Right lobe of liver (tissue), 4 donors: ENCODE results near the gene TFF2.

Experiments used
- POLR2A ChIP-seq: fragments of 450-650 bp; IDR thresholded peaks from one replicate; pipeline ENCODE4 v1.6.1; 2017; ENCODE audit warnings: antibody characterized with exemption, mild to moderate bottlenecking
- TF ChIP-seq, protein P1 (sequence below), 4 donors: fragments of 200-600 bp in 3 of 4; fragments of 450-650 bp in 1 of 4; IDR thresholded peaks; one replicate each; pipeline versions ENCODE4 v1.5.1 to v1.8.0; 2016 to 2022; ENCODE audit warnings: antibody characterized with exemption in 4 of 4, mild to moderate bottlenecking in 2 of 4
- donor health status: DM: no; HTN: no; CAD: no.
- donor health status: DM: no; HTN: no; CAD: no.
- donor health status: DM: no; HTN: yes; CAD: no.

DNA sequence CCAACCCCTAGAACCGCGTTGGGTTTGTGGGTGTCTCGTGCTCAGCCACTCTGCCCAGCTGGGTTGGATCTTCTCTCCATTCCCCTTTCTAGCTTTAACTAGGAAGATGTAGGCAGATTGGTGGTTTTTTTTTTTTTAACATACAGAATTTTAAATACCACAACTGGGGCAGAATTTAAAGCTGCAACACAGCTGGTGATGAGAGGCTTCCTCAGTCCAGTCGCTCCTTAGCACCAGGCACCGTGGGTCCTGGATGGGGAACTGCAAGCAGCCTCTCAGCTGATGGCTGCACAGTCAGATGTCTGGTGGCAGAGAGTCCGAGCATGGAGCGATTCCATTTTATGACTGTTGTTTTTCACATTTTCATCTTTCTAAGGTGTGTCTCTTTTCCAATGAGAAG lies 54.3 kb downstream of the TFF2 start:
- TF ChIP-seq, protein P1, sequence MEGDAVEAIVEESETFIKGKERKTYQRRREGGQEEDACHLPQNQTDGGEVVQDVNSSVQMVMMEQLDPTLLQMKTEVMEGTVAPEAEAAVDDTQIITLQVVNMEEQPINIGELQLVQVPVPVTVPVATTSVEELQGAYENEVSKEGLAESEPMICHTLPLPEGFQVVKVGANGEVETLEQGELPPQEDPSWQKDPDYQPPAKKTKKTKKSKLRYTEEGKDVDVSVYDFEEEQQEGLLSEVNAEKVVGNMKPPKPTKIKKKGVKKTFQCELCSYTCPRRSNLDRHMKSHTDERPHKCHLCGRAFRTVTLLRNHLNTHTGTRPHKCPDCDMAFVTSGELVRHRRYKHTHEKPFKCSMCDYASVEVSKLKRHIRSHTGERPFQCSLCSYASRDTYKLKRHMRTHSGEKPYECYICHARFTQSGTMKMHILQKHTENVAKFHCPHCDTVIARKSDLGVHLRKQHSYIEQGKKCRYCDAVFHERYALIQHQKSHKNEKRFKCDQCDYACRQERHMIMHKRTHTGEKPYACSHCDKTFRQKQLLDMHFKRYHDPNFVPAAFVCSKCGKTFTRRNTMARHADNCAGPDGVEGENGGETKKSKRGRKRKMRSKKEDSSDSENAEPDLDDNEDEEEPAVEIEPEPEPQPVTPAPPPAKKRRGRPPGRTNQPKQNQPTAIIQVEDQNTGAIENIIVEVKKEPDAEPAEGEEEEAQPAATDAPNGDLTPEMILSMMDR (IDR thresholded peaks at IDR 0.05): no peak
- TF ChIP-seq POLR2A: no peak
